ENCODE data around the gene GPATCH3.
"Not testable (repeated sequence)": the region's sequence is repeated elsewhere in the genome, so short reads cannot be mapped to it uniquely, and the experiment has no call there.

Gene GPATCH3

GRCh38 chr1:26900001-26900814 is at the start of gene GPATCH3:
Gene GPATCH3, minus strand, starts transcription at chr1:26900467. Its CDS starts 25 bp downstream, at chr1:26900442.
- DNase-seq, result peak; percentile 63 to 91

- no peak for DNase-seq
Observed at GRCh38 chr1:26949926-26950319, 49.7 kb upstream of the GPATCH3 start.

GRCh38 chr1:26949266-26949925 is 49.1 kb upstream of the GPATCH3 start:
- no peak for DNase-seq

- DNase-seq, result not testable (repeated sequence)
Observed at GRCh38 chr1:26948725-26949057, 48.4 kb upstream of the GPATCH3 start.

- no peak for DNase-seq
Observed at GRCh38 chr1:26946270-26946669, 46.0 kb upstream of the GPATCH3 start.

- no peak for DNase-seq
Observed at GRCh38 chr1:26945728-26946127, 45.5 kb upstream of the GPATCH3 start.

- DNase-seq, result no peak
Observed at GRCh38 chr1:26945138-26945537, 44.9 kb upstream of the GPATCH3 start.

- no peak for DNase-seq
Observed at GRCh38 chr1:26942656-26943055, 42.4 kb upstream of the GPATCH3 start.

GRCh38 chr1:26941311-26941710 is 41.0 kb upstream of the GPATCH3 start:
- DNase-seq, result no peak

- no peak for DNase-seq
Observed at GRCh38 chr1:26938659-26939025, 38.4 kb upstream of the GPATCH3 start.

- DNase-seq, result no peak
Observed at GRCh38 chr1:26938004-26938658, 37.9 kb upstream of the GPATCH3 start.

GRCh38 chr1:26936823-26937222 is 36.6 kb upstream of the GPATCH3 start:
- no peak for DNase-seq

GRCh38 chr1:26932531-26932930 is 32.3 kb upstream of the GPATCH3 start:
- DNase-seq, result no peak

GRCh38 chr1:26923711-26924110 is 23.4 kb upstream of the GPATCH3 start:
- no peak for DNase-seq

GRCh38 chr1:26922901-26923300 is 22.6 kb upstream of the GPATCH3 start:
- DNase-seq, result no peak

- no peak for DNase-seq
Observed at GRCh38 chr1:26922431-26922729, 22.1 kb upstream of the GPATCH3 start.

- DNase-seq, result peak; percentile 89 to 95
Observed at GRCh38 chr1:26921540-26922430, 21.5 kb upstream of the GPATCH3 start, which contains the start of gene NUDC. Gene NUDC, plus strand, starts transcription at chr1:26921743. Its CDS starts 106 bp downstream, at chr1:26921849.

GRCh38 chr1:26921126-26921539 is 20.9 kb upstream of the GPATCH3 start:
- DNase-seq, result no peak

GRCh38 chr1:26915204-26915842 is 15.1 kb upstream of the GPATCH3 start:
- no peak for DNase-seq

- peak; percentile 84 to 90 for DNase-seq
Observed at GRCh38 chr1:26913754-26914619, 13.7 kb upstream of the GPATCH3 start, which contains the start of gene NR0B2. Gene NR0B2, minus strand, starts transcription at chr1:26913975. Its CDS starts 35 bp downstream, at chr1:26913940.

- DNase-seq, result no peak
Observed at GRCh38 chr1:26913389-26913753, 13.1 kb upstream of the GPATCH3 start.

GRCh38 chr1:26912147-26912490 is 11.9 kb upstream of the GPATCH3 start:
- DNase-seq, result no peak
